Measurements from ENCODE around the gene CD8B2. TPM values are rescaled to one million over a fixed set of nuclear protein-coding genes. Genes with fewer than 3 reads are reported as not detected.

CD8B2 gene
- total and polyA plus RNA-seq, 8 donors: 0.03 to 0.25 (median 0.13) TPM; not detected in 4

GRCh38 chr2:106523976-106524665 lies 37.0 kb downstream of the CD8B2 start:
- FAIRE-seq: no peak
- Histone ChIP-seq H3K27ac (no peak overlapping the region), H3K27me3 (no peaks in the 10 kb centered on the region), H3K36me3 (no peaks in the 10 kb centered on the region), H3K4me1 (no peaks in the 10 kb centered on the region), H3K9me3 (no peaks in the 10 kb centered on the region), H3K4me3 (no peak overlapping the region)
- no peak for TF ChIP-seq CTCF (IDR thresholded peaks at IDR 0.05)
- 83 to 90% methylated on average over 6 of the region's 6 CpGs for WGBS, 2 donors
- intact Hi-C loops (cut with DNase I): no loop called here
- ATAC-seq: no peak
- no peak for DNase-seq

GRCh38 chr2:106530866-106531265 lies 43.7 kb downstream of the CD8B2 start:
- TF ChIP-seq CTCF (IDR thresholded peaks at IDR 0.05): no peak

GRCh38 chr2:106531676-106532214 lies 44.6 kb downstream of the CD8B2 start:
- 79% methylated on average over 7 of the region's 7 CpGs for WGBS, 2 donors
- no peak for DNase-seq
- H3K4me3 ChIP-seq: no peak overlapping the region
- H3K27me3 ChIP-seq: no peaks in the 10 kb centered on the region
- H3K4me1 ChIP-seq: no peaks in the 10 kb centered on the region
- no peak for FAIRE-seq
- ATAC-seq: peak in 1 of 4 donors; percentile 51
- no peak for TF ChIP-seq CTCF (IDR thresholded peaks at IDR 0.05)
- H3K36me3 ChIP-seq: no peaks in the 10 kb centered on the region
- H3K9me3 ChIP-seq: no peaks in the 10 kb centered on the region
- no peak overlapping the region for H3K27ac ChIP-seq
- intact Hi-C loops (cut with DNase I): no loop called here

More at GRCh38 chr2:106530866-106531265, 43.7 kb downstream of the CD8B2 start:
- intact Hi-C loops (cut with DNase I): no loop called here
- Histone ChIP-seq H3K4me1 (no peaks in the 10 kb centered on the region), H3K27me3 (no peaks in the 10 kb centered on the region), H3K4me3 (no peak overlapping the region), H3K27ac (no peak overlapping the region), H3K9me3 (no peaks in the 10 kb centered on the region), H3K36me3 (no peaks in the 10 kb centered on the region)
- 50 to 72% methylated on average over 2 of the region's 2 CpGs for WGBS, 2 donors
- no peak for FAIRE-seq
- ATAC-seq: no peak
- DNase-seq: no peak

- Histone ChIP-seq H3K36me3 (no peaks in the 10 kb centered on the region), H3K4me3 (no peak overlapping the region), H3K9me3 (no peaks in the 10 kb centered on the region), H3K4me1 (no peaks in the 10 kb centered on the region), H3K27me3 (no peaks in the 10 kb centered on the region), H3K27ac (no peak overlapping the region)
- DNase-seq: no peak
- intact Hi-C loops (cut with DNase I): no loop called here
- no peak for ATAC-seq
- no peak for TF ChIP-seq CTCF (IDR thresholded peaks at IDR 0.05)
- WGBS, 2 donors: 72 to 80% methylated on average over 3 of the region's 3 CpGs
- FAIRE-seq: no peak
These were observed 45.1 kb downstream of the CD8B2 start for GRCh38 chr2:106532236-106532635.

GRCh38 chr2:106534471-106534870 lies 47.3 kb downstream of the CD8B2 start:
- H3K4me1 ChIP-seq: no peaks in the 10 kb centered on the region
- no peak for TF ChIP-seq CTCF (IDR thresholded peaks at IDR 0.05)
- no peak overlapping the region for H3K4me3 ChIP-seq
- DNase-seq (no peak), ATAC-seq (no peak), FAIRE-seq (no peak)
- WGBS, 2 donors: 65 to 67% methylated on average over 6 of the region's 6 CpGs
- no peak overlapping the region for H3K27ac ChIP-seq
- no peaks in the 10 kb centered on the region for H3K27me3 ChIP-seq
- no peaks in the 10 kb centered on the region for H3K36me3 ChIP-seq
- H3K9me3 ChIP-seq: no peaks in the 10 kb centered on the region
- intact Hi-C loops (cut with DNase I): no loop called here

Data from pancreas (tissue), 10 donors.